ENCODE data around the gene SYNDIG1. TPM values are rescaled to one million over a fixed set of nuclear protein-coding genes. Genes with fewer than 3 reads are reported as not detected.
A peak's percentile ranks its signal among the peaks of the same experiment; 100 is the strongest.

SYNDIG1 gene
- total RNA-seq, 6 experiments from 2014 or later, result not detected

DNA sequence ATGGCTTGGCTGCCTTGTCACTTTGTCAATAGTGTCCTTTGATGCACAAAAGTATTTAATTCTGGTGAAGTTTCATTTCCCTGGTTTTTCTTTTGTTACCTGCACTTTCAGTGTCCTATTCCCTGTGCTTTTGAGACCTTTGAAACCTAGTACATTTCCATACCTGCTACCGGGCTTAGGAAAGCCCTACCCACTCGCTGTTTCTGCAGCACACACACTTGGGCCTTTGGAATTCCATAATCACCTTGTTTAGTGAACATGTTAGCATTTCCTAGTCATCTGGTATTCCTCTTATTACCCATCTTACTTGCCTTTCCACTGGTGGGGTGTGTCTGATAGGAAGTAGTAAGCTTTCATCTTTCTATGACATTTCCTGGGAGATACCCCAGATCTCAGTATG is 19.3 kb upstream of the SYNDIG1 start:
- Histone ChIP-seq H3K9me3 (no peaks in the 10 kb centered on the region), H3K27me3 (no peaks in the 10 kb centered on the region), H3K36me3 (no peaks in the 10 kb centered on the region), H3K4me1 (no peaks in the 10 kb centered on the region), H3K27ac (no peak overlapping the region), H3K4me3 (no peak overlapping the region)
- no peak for DNase-seq
- intact Hi-C loops (cut with DNase I), result no loop called here
- no peak for TF ChIP-seq POLR2A (IDR thresholded peaks at IDR 0.05)
- TF ChIP-seq, protein P1, sequence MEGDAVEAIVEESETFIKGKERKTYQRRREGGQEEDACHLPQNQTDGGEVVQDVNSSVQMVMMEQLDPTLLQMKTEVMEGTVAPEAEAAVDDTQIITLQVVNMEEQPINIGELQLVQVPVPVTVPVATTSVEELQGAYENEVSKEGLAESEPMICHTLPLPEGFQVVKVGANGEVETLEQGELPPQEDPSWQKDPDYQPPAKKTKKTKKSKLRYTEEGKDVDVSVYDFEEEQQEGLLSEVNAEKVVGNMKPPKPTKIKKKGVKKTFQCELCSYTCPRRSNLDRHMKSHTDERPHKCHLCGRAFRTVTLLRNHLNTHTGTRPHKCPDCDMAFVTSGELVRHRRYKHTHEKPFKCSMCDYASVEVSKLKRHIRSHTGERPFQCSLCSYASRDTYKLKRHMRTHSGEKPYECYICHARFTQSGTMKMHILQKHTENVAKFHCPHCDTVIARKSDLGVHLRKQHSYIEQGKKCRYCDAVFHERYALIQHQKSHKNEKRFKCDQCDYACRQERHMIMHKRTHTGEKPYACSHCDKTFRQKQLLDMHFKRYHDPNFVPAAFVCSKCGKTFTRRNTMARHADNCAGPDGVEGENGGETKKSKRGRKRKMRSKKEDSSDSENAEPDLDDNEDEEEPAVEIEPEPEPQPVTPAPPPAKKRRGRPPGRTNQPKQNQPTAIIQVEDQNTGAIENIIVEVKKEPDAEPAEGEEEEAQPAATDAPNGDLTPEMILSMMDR (IDR thresholded peaks at IDR 0.05), result no peak
- WGBS (ENCODE audit: insufficient coverage, low coverage, low lambda C conversion rate, missing lambda C conversion rate), result 50% methylated on average over 2 of the region's 2 CpGs
- no peak for ATAC-seq

DNA sequence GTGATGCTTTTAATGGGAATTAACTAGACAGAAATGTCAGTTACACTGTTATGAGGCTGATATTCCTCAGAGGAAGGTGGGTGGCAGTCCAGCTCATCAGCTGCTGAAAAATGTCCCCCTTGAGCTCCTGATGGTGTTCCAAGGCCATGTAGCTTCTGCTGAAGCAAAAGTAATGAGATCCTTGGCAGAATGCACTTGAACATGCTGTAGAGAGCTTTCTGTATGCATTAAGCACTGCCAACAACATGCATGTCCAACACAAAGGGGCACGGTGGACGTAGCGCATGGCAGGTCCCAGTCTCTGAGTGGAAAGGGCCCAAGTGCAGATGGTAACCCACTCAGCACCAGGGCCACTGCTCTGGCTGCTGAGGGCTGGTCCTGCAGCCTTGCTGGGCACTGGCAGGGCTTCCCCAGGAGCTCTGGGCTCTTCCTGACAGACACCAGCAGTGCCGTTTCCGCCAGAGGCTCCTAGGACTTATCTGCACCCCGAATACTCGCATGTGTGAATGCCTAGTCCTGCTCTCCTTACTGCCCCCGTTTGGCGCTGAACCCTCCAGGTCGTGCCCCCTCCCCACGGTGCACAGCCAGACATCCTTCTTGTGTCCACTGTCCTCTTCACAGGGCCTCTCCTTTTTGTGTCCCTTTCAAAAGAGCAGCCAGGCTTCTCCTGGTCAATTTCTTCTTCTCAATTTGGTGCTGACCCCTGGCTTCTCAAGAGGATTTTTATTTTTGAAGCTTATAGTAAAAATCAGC is 18.6 kb upstream of the SYNDIG1 start:
- DNase-seq (no peak), ATAC-seq (no peak)
- TF ChIP-seq, protein P1 (IDR thresholded peaks at IDR 0.05), result no peak
- TF ChIP-seq POLR2A (IDR thresholded peaks at IDR 0.05), result no peak
- Histone ChIP-seq H3K27ac (no peak overlapping the region), H3K9me3 (no peaks in the 10 kb centered on the region), H3K4me3 (no peak overlapping the region), H3K36me3 (no peaks in the 10 kb centered on the region), H3K27me3 (no peaks in the 10 kb centered on the region), H3K4me1 (no peaks in the 10 kb centered on the region)
- intact Hi-C loops (cut with DNase I), result no loop called here
- WGBS (ENCODE audit: insufficient coverage, low coverage, low lambda C conversion rate, missing lambda C conversion rate), result 43% methylated on average over 4 of the region's 11 CpGs

DNA sequence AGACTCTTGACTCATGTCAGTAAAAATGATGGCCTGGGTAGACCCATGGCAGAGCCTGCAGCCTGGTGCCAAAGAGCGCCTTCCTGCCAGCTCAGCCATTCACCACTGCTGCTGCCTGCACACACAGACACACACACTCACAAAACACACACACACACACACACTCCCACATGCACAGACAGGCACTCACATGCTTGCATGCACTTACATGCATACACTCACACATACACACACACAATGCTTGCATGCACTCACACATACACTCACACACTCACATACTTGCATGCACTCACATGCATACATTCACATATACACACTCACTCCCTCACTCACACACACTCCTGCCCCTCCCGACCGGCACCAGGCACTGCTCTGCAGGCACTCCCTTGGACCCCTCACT is 18.0 kb upstream of the SYNDIG1 start:
- TF ChIP-seq POLR2A (IDR thresholded peaks at IDR 0.05), result no peak
- TF ChIP-seq, protein P1 (IDR thresholded peaks at IDR 0.05), result no peak

DNA sequence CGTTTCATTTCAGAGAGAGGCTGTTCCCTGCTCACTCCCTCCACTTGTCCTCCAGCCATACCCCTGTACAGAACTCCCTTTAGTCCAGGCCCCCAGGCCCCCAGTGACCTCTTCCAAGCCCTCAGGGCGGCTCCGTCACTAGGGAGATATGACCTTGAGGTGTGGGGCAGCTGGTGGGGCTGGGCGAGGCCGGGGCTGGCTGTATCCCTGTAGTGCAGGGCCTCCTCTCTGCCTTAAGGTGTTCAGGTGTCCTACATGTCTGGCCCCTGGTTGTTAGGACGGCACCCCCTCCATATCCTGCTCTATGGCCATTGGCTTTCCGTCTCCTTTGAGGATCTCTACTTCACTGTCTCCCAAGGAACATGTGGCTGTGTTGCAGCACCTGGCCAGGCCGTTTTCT is 17.4 kb upstream of the SYNDIG1 start:
- intact Hi-C loops (cut with DNase I), result no loop called here
- peak in 1 of 4 donors; percentile 23 for ATAC-seq
- Histone ChIP-seq H3K4me3 (no peak overlapping the region), H3K27ac (no peak overlapping the region), H3K4me1 (no peaks in the 10 kb centered on the region), H3K9me3 (no peaks in the 10 kb centered on the region), H3K36me3 (no peaks in the 10 kb centered on the region), H3K27me3 (no peaks in the 10 kb centered on the region)
- WGBS (ENCODE audit: insufficient coverage, low coverage, low lambda C conversion rate, missing lambda C conversion rate), result 44% methylated on average over 3 of the region's 8 CpGs
- no peak for TF ChIP-seq POLR2A (IDR thresholded peaks at IDR 0.05)
- TF ChIP-seq, protein P1 (IDR thresholded peaks at IDR 0.05), result no peak
- DNase-seq, result no peak

More for the DNA sequence above, 18.0 kb upstream of the SYNDIG1 start:
- no peak for DNase-seq
- Histone ChIP-seq H3K9me3 (no peaks in the 10 kb centered on the region), H3K4me3 (no peak overlapping the region), H3K27ac (no peak overlapping the region), H3K27me3 (no peaks in the 10 kb centered on the region), H3K4me1 (no peaks in the 10 kb centered on the region), H3K36me3 (no peaks in the 10 kb centered on the region)
- intact Hi-C loops (cut with DNase I), result no loop called here
- 81% methylated on average over 3 of the region's 3 CpGs for WGBS (ENCODE audit: insufficient coverage, low coverage, low lambda C conversion rate, missing lambda C conversion rate)
- no peak for ATAC-seq
